Stimulated activated memory B cell treated with anti-CD40 and anti-IgM and Interleukin-4, amounts not matched to agents 10 μg/mL and 1 μg/mL and 100 μg/mL, for 72 hours (primary cell): Measurements from ENCODE around the gene TOR1B.
A peak's percentile ranks its signal among the peaks of the same experiment; 100 is the strongest.

Experiments used
- ATAC-seq: fragments of 150-1000 bp; cut with Tn5 transposase; 2 replicates; pipeline ENCODE4 v1.10.0; 2021
- H3K27ac Mint-ChIP-seq: one replicate; pipeline ENCODE4 v1.8.0; 2022; ENCODE audit warnings: mild to moderate bottlenecking, mixed read lengths
- H3K27me3 Mint-ChIP-seq: one replicate; pipeline ENCODE4 v1.8.0; 2022; ENCODE audit warnings: mixed read lengths
- H3K36me3 Mint-ChIP-seq: one replicate; pipeline ENCODE4 v1.8.0; 2022; ENCODE audit warnings: mixed read lengths
- H3K4me1 Mint-ChIP-seq: one replicate; pipeline ENCODE4 v1.8.0; 2022; ENCODE audit warnings: mixed read lengths
- H3K4me3 Mint-ChIP-seq: one replicate; pipeline ENCODE4 v1.8.0; 2022; ENCODE audit warnings: mild to moderate bottlenecking, moderate library complexity, mixed read lengths
- H3K9me3 Mint-ChIP-seq: one replicate; pipeline ENCODE4 v1.8.0; 2022; ENCODE audit warnings: mixed read lengths

Gene TOR1B

DNA sequence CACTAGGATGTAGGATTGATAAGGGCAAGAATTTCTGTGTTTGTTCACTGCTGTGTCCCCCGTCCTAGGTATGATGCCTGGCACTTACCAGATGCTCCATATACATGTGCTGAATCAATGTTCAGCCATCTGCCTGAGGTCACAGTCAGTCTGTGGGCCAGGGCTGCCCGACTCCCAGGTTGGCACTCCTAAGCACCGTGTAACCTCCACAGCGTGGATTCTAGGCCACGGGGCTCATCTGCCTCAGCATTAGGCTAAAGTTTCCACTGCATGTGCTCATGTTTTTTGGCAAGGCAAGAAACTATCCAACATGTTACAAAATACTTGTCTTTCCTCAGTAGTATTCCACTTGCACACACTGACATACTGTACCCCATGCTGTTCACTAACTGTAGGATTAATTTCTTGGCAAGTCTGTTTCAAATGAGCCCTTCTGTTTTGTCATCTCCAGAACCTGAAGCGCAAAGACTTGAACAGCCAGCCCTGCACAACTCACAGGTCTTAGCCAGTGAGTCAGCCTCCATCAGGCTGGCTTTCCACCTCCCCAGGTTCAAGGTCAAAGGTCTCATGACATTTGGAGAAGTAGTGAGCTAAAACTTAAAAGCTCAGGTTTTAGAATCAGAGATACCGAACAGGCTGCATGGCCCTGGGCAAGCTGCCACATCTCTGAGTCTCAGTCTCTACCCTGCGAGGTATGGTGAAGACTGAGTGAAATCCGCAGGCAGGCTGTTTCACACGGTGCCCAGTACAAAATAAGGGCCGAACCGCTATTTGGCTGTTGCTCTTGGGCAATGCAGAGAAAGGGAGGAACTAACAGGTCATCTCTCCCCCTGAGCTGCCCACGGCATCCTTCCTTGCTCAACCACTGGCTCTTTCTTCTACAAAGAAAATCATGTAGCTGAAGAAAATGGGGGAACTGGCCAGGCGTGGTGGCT is 13.8 kb downstream of the TOR1B start:
- Mint-ChIP-seq H3K36me3 (peaks cover 50% of the 10 kb centered on the region), H3K4me1 (peaks cover 28% of the 10 kb centered on the region), H3K27ac (no peak overlapping the region), H3K9me3 (no peaks in the 10 kb centered on the region), H3K4me3 (no peak overlapping the region), H3K27me3 (no peaks in the 10 kb centered on the region)
- ATAC-seq: no peak

DNA sequence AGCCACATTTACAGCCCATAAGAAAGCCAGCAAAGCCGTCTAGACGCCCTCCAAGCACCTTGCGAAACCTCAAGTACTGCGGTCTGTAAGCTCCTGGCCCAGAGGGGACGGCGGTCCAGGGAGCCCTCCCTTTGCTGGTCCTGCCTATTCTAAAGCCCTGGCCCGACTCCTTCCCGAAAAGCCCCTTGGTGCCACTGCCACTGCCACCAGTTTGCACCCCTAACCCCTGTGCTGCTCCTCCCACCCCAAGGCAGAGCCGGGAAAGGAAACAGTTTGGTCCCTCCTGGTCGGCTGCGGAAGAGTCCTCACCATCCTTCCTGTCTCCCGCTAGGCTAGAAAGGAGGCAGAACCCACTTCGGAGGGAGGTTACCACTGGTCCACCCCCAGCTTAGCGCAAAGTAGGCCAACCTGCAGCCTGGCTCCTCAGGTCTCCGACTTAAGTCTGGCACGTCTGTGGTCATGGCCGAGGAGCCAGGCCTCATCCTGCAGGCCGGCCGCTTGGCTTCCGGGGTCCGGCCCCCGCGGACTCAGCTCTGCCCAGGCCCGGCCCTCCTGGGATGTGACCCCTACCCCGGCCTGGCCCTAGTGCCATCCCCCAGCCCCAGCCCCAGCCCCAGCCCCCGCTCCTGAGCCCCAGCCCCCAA is 20.0 kb downstream of the TOR1B start:
- ATAC-seq: peak; percentile 40
- no peaks in the 10 kb centered on the region for H3K9me3 Mint-ChIP-seq
- peak overlapping the region; percentile 81 for H3K27ac Mint-ChIP-seq
- H3K4me1 Mint-ChIP-seq: peaks cover 19% of the 10 kb centered on the region
- peaks cover 18% of the 10 kb centered on the region for H3K36me3 Mint-ChIP-seq
- peak overlapping the region; percentile 81 for H3K4me3 Mint-ChIP-seq
- no peaks in the 10 kb centered on the region for H3K27me3 Mint-ChIP-seq

DNA sequence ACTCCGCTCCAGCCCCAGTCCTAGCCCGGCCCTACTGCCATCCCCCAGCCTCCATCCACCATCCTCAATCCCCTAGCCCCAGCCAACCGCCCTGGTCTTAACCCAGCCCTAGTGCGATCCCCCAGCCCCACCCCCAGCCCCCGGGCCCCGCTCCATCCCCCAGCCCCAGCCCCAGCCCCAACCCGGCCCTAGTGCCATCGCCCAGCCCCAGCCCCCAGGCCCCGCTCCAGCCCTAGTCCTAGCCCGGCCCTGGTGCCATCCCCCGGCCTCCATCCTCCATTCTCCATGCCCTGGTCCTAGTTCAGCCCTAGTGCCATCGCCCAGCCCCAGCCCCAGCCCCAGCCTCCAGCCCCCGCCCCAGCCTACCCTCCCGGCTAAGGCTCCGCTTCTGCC is 20.6 kb downstream of the TOR1B start:
- Mint-ChIP-seq H3K27ac (peak overlapping the region; percentile 81), H3K9me3 (no peaks in the 10 kb centered on the region), H3K27me3 (no peaks in the 10 kb centered on the region), H3K4me1 (peaks cover 19% of the 10 kb centered on the region), H3K4me3 (peak overlapping the region; percentile 81), H3K36me3 (peaks cover 18% of the 10 kb centered on the region)
- ATAC-seq: peak; percentile 60

DNA sequence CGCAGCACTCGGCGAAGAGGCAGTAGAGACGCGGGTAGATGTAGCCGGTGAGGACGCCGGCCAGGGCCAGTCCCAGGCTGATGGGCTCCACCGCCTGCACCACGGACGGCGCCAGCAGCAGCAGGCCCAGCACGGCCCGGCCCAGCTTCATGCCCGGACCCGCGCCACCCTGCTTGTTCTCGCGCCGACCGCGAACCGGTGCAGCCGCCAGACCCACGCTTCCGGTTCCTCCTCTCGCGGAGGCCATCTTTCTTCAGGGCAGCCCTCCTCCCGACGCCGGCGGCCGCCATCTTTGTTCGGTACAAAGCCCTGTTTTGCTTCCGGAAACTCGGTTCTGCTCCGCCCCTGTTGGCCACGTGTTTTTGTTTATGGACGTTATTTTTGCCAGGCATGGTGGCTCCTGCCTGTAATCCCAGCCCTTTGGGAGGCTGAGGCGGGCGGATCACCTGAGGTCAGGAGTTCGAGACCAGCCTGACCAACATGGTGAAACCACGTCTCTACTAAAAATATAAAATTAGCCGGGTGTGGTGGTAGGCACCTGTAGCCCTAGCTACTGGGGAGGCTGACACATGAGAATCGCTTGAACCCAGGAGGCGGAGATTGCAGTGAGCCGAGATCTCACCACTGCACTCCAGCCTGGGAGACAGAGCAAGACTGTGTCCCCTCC is 21.1 kb downstream of the TOR1B start, which contains the start of gene TOR1A:
Gene TOR1A, minus strand, starts transcription at position 202 of the 667 bp plus-strand sequence. Its CDS starts 51 bp downstream, at position 151.
- peaks cover 14% of the 10 kb centered on the region for H3K4me1 Mint-ChIP-seq
- peak within 1 kb of the TSS; percentile 81 for H3K27ac Mint-ChIP-seq
- no peaks in the 10 kb centered on the region for H3K27me3 Mint-ChIP-seq
- no peaks in the 10 kb centered on the region for H3K9me3 Mint-ChIP-seq
- H3K4me3 Mint-ChIP-seq: peak within 1 kb of the TSS; percentile 81
- H3K36me3 Mint-ChIP-seq: peaks cover 18% of the 10 kb centered on the region
- ATAC-seq: peak; percentile 96

DNA sequence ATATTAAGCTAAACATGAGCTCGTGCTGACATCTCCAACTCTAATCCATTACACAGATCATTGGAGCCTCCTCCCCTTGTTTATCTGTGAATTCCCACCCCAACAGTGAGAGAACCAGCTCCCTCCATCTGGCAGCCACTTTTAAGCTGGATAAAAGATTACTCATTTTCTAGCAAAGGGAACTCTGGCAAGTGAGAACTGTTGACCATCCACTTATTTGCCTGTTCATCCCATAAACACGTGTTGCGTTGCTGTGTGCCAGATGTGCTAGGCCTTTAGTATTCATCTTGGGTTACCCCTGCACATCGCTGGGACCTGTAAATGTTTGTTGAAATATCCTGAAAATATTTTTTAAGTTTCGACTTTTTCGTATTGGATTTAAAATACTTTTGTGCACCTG is 23.4 kb downstream of the TOR1B start:
- no peak overlapping the region for H3K4me3 Mint-ChIP-seq
- peaks cover 21% of the 10 kb centered on the region for H3K36me3 Mint-ChIP-seq
- ATAC-seq: no peak
- H3K9me3 Mint-ChIP-seq: no peaks in the 10 kb centered on the region
- H3K27ac Mint-ChIP-seq: no peak overlapping the region
- H3K4me1 Mint-ChIP-seq: peaks cover 13% of the 10 kb centered on the region
- H3K27me3 Mint-ChIP-seq: no peaks in the 10 kb centered on the region

DNA sequence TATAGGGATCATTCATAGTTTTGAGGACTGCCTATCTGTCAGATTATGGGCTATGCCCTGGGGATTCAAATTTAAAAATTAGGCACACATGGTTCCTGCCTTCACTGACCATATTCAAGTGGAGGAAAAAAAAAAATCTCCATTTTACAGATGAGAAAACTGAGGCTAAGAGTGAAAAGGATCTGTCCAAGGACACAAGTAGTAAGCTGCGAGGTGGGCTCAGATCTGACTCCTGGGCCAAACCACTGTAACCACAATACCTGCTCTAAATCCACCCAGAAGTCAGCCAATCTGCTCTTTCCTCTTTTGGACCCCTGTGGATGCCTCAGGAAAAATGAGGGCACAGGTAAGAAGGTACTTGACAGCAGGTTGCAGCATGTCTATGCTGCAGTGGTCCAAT is 23.8 kb downstream of the TOR1B start:
- no peak overlapping the region for H3K27ac Mint-ChIP-seq
- H3K9me3 Mint-ChIP-seq: no peaks in the 10 kb centered on the region
- no peak overlapping the region for H3K4me3 Mint-ChIP-seq
- ATAC-seq: no peak
- H3K4me1 Mint-ChIP-seq: peaks cover 13% of the 10 kb centered on the region
- H3K27me3 Mint-ChIP-seq: no peaks in the 10 kb centered on the region
- peaks cover 21% of the 10 kb centered on the region for H3K36me3 Mint-ChIP-seq

DNA sequence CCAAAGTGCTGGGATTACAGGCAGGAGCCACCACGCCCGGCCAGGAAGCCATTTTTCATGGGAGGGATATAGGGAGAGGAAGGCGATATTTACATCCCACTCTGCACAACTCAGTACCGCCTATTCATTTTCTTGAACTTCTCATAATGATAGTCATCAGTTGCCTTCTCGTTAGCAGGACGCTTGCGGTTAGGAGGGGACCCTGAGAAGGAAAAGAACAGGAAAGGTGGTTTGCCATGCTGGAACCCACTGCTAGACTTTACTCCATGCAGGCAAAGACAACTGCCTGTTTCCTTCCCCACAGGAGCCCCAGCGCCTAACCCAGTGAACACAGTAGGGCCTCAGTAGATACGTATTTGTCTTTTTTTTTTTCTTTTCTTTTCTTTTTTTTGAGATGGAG is 25.1 kb downstream of the TOR1B start:
- no peak for ATAC-seq
- no peaks in the 10 kb centered on the region for H3K9me3 Mint-ChIP-seq
- H3K27ac Mint-ChIP-seq: no peak overlapping the region
- peaks cover 16% of the 10 kb centered on the region for H3K36me3 Mint-ChIP-seq
- no peak overlapping the region for H3K4me3 Mint-ChIP-seq
- H3K27me3 Mint-ChIP-seq: no peaks in the 10 kb centered on the region
- peaks cover 2% of the 10 kb centered on the region for H3K4me1 Mint-ChIP-seq

DNA sequence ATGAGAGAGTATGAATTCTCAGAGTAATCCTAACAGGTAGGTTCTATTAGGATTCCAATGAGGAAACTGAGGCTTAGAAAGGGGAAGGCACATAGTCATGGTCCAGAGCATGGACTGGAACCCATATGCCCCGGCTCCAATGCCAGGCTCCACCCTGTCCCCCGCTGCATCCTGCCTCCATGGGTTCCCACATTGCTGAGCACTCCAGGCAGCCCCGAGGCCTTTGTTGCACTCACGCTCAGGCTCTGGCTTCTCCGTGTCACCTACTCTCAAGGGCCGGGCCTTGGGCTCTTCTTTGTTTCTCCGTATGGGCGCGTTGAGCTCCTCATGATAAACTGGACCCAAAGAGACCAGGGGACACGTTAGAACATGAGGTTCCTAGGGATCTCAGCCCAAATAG is 26.0 kb downstream of the TOR1B start:
- no peaks in the 10 kb centered on the region for H3K27me3 Mint-ChIP-seq
- H3K4me3 Mint-ChIP-seq: no peak overlapping the region
- no peaks in the 10 kb centered on the region for H3K9me3 Mint-ChIP-seq
- ATAC-seq: no peak
- peaks cover 9% of the 10 kb centered on the region for H3K4me1 Mint-ChIP-seq
- H3K27ac Mint-ChIP-seq: no peak overlapping the region
- peaks cover 16% of the 10 kb centered on the region for H3K36me3 Mint-ChIP-seq

DNA sequence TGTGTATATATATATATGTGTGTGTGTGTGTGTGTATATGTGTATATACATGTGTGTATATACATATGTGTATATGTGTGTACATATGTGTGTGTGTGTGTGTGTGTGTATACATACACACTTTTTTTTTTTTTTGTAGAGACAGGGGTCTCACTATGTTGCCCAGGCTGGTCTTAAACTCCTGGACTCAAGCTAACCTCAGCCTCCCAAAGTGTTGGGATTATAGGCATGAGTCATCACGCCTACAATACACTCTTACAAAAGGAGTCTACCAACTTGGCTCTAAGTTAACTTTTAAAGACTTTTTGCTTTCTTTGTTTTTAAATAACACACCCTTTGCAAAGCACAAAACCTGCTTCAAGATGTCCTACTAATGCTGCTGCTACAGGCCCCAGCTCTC is 30.0 kb downstream of the TOR1B start:
- peaks cover 40% of the 10 kb centered on the region for H3K4me1 Mint-ChIP-seq
- no peaks in the 10 kb centered on the region for H3K9me3 Mint-ChIP-seq
- ATAC-seq: no peak
- no peaks in the 10 kb centered on the region for H3K27me3 Mint-ChIP-seq
- peaks cover 22% of the 10 kb centered on the region for H3K36me3 Mint-ChIP-seq
- peak overlapping the region; percentile 89 for H3K4me3 Mint-ChIP-seq
- H3K27ac Mint-ChIP-seq: no peak overlapping the region

DNA sequence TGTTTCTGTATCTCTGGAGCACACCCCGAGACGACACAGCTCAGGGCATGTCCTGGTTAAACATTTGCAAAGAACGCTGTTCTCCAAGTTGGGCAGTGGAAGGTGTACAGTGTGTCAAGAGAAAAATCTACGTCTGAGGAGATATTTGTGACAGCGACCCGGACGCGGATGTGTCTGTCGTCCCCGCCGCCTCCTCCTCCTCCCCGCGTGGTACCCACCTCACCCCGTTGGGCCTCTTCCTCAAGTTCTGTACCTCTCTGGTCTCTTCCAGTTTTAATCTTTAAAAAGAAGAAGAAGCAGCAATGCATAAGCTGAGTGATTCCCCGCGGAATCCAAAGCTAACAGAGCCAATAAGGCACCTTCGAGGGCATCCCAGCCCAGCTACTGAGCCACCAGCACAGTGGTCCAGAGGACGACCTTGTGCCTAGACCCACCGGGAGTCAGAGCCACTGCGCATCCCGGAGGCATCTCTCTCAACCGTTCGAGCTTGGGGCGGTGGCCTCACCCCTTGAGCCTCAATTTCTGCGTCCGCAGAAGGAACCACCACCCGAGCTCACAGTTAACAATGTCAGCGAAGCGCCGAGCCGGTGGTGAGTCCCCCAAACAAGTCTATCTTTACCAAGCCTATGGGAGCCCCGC is 31.6 kb downstream of the TOR1B start:
- peaks cover 6% of the 10 kb centered on the region for H3K36me3 Mint-ChIP-seq
- H3K9me3 Mint-ChIP-seq: no peaks in the 10 kb centered on the region
- peak overlapping the region; percentile 94 for H3K27ac Mint-ChIP-seq
- no peaks in the 10 kb centered on the region for H3K27me3 Mint-ChIP-seq
- peaks cover 53% of the 10 kb centered on the region for H3K4me1 Mint-ChIP-seq
- H3K4me3 Mint-ChIP-seq: peak overlapping the region; percentile 89
- peak; percentile 26 for ATAC-seq

DNA sequence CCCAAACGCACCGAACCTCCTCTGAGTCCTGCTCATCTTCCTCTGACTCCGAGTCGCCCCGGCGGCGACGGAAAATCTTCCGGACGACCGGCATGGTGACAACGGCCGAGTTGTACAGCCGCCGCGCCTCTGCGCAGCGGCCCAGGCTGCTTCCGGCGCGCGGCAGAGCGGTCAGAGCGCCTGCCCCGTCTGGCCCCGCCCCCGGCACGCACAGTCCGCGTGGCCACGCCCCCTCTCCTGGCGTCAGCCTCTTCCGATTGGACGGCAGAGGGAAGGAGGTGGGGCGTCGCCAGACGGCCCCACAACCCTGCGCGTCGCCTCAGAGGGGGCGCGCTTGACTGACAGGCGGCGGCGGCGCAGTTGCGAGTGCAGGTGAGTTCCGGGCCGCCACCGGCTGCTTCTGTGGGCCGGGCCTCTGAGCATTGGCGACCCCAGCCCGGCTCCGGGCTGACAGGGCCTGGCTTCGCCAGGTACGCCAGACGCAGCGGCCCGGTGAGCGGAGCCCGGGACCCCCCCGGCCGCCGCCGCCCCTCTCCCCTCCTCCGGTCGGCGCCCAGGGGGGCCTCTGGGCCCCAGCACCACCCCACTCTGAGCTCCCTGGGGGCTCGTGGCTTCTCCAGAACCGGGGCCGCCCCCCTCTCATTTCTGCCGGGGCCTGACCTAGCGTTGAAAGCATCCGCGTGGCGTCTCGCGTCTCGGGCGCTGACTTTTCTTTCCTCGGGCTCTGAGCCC is 32.3 kb downstream of the TOR1B start, which contains the start of the genes C9orf78 and USP20:
Gene C9orf78, minus strand, starts transcription at position 148 of the 732 bp plus-strand sequence. Its CDS starts 54 bp downstream, at position 94.
Gene USP20, plus strand, starts transcription at position 331 of the 732 bp plus-strand sequence. CDS start 17,098 bp downstream, outside the sequence.
- Mint-ChIP-seq H3K27me3 (no peaks in the 10 kb centered on the region), H3K4me3 (peak within 1 kb of the TSS; percentile 89), H3K36me3 (peaks cover 6% of the 10 kb centered on the region), H3K27ac (peak within 1 kb of the TSS; percentile 94), H3K9me3 (no peaks in the 10 kb centered on the region), H3K4me1 (peaks cover 54% of the 10 kb centered on the region)
- ATAC-seq: peak; percentile 99

DNA sequence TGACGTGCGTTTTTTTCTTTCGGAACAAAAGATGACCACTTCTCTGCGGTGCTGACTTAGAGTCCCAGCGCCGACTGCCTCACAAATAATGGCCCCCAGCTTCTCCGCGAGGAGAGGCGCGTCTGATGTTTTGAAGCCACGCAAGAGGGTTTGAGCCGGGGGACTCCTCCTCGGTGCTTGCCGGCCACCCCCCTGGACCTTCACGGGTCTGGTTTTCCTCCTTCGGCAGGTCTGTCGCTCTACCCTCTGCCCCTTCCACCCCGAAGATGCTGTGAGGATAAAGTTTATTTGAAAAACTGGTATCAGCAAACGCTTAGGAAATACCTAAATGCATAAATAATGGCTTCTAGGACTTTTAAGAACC is 32.9 kb downstream of the TOR1B start:
- Mint-ChIP-seq H3K4me3 (peak overlapping the region; percentile 89), H3K9me3 (no peaks in the 10 kb centered on the region), H3K27me3 (no peaks in the 10 kb centered on the region), H3K4me1 (peaks cover 54% of the 10 kb centered on the region), H3K36me3 (peaks cover 6% of the 10 kb centered on the region), H3K27ac (peak overlapping the region; percentile 94)
- no peak for ATAC-seq

DNA sequence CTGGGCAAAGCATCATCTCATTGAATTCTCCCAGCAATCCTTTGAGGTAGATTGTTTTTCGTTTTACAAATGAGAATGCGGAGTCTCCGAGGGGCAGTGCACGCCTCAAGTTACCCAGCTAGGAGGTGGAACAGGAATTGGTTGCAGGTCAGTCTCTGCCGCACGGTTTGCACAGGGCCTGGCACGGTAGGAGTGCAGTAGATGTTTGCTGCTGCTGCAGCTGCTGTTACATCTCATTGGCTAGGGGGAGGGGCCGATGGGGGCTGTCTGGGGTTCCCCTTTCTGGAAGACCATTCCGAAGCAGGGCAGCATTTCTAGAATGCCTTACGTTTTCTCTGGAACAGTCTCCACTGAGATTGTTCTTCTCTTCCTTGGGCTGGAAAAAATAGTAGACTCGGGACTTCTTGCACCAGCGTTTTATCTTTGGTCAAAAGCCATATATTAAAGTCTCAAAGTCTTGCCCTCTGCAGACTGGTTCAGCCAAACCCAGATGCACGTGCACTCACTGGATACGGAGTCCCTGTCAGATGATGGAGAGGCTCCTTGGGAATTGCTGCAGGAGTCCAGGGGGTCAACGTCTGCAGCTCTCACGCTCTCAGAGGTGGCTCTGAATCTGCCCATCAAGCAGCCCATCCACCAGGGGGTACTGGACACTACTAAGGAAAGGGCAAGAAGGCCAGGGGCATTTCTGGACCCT is 33.5 kb downstream of the TOR1B start:
- Mint-ChIP-seq H3K9me3 (no peaks in the 10 kb centered on the region), H3K4me3 (peak overlapping the region; percentile 89), H3K4me1 (peaks cover 54% of the 10 kb centered on the region), H3K27ac (peak overlapping the region; percentile 94), H3K27me3 (no peaks in the 10 kb centered on the region), H3K36me3 (peaks cover 6% of the 10 kb centered on the region)
- ATAC-seq: no peak
